Suprapubic skin (tissue), 4 donors: ENCODE results near the gene CRIP2. TPM values are rescaled to one million over a fixed set of nuclear protein-coding genes. Genes with fewer than 3 reads are reported as not detected.
A peak's percentile ranks its signal among the peaks of the same experiment; 100 is the strongest.

Source experiments
- DNase-seq, 2 donors: peaks; one replicate each; pipeline ENCODE4 v3.0.0-alpha.2; 2019; ENCODE audit warnings: low spot score in 2 of 2
- H3K27ac ChIP-seq: fragments of 200-600 bp; sonication (generic); one replicate; pipeline ENCODE4 v1.5.1; 2019
- H3K27me3 ChIP-seq: fragments of 200-600 bp; sonication (generic); one replicate; pipeline ENCODE4 v1.5.1; 2019
- H3K36me3 ChIP-seq: fragments of 200-600 bp; sonication (generic); one replicate; pipeline ENCODE4 v1.5.1; 2019
- H3K4me1 ChIP-seq: fragments of 200-600 bp; sonication (generic); one replicate; pipeline ENCODE4 v1.5.1; 2019
- H3K4me3 ChIP-seq: fragments of 200-600 bp; sonication (generic); one replicate; pipeline ENCODE4 v1.5.1; 2019; ENCODE audit warnings: mild to moderate bottlenecking
- H3K9me3 ChIP-seq: fragments of 200-600 bp; sonication (generic); one replicate; pipeline ENCODE4 v1.5.1; 2019
- EP300 ChIP-seq: sonication (generic); formaldehyde crosslinking; IDR thresholded peaks from one replicate; pipeline ENCODE4 v1.6.1; 2017; ENCODE audit warnings: antibody characterized with exemption
- POLR2A ChIP-seq, 2 donors: fragments of 450-650 bp; IDR thresholded peaks; one replicate each; pipeline ENCODE4 v1.6.1; 2017; ENCODE audit warnings: antibody characterized with exemption in 2 of 2, mild to moderate bottlenecking in 2 of 2, moderate library complexity in 2 of 2
- POLR2AphosphoS5 ChIP-seq, 3 donors: sonication (generic); formaldehyde crosslinking; IDR thresholded peaks; one replicate each; pipeline ENCODE4 v1.6.1; 2017; ENCODE audit warnings: antibody characterized with exemption in 3 of 3
- whole genome bisulfite sequencing: methylation state at CpG from one replicate; pipeline ENCODE4 v1.1.5; 2018; 5-methylcytosine and 5-hydroxymethylcytosine counted together
- total RNA-seq, 4 donors: library from RNA; depleted of rRNA; stranded (reverse); fragments of >200 nt; gene quantifications; one replicate each; pipeline ENCODE4 v1.1.0, GENCODE V29; 2016
- TF ChIP-seq, protein P1 (sequence below), 2 donors: fragments of 200-600 bp in 1 of 2; fragments of 450-650 bp in 1 of 2; sonication (generic) in 1 of 2; IDR thresholded peaks; one replicate each; pipeline ENCODE4 v1.5.1; 2016 to 2019; ENCODE audit warnings: antibody characterized with exemption in 2 of 2, mild to moderate bottlenecking in 1 of 2, moderate library complexity in 1 of 2

Gene CRIP2
- total RNA-seq, 4 donors from 2014 or later, result 70.7 to 140 (median 104) TPM

DNA sequence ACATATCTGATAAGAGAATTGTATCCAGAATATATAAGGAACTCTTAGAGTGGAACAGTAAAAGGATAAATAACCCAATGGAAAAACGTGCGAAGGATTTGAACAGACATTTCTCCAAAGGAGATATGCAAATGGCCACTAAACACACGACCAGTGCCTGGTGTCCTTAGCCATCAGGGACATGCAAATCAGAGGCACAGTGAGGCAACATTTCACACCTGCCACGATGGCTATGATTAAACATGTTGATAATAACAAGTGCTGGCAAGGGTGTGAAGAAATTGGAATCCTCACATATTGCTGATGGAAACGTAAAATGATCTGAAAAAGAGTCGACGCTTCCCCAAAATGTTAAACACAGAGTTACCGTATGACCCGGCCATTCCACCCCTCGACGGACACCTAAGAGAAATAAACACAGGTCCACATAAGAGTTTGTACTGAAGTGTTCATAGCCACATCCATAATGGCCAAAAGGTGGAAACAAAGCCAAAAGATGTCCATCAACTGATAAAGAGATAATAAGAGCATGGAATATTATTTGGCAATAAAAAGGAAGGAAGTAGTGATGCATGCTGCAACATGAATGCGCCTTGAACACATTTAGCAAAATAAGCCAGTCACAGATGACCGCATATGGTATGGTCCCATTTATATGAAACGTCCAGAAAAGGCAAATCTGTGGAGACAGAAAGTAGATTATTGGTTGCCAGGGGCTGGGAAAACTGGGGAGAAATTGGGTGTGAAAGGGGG is 45.5 kb downstream of the CRIP2 start:
- Histone ChIP-seq H3K4me1 (no peaks in the 10 kb centered on the region), H3K36me3 (no peaks in the 10 kb centered on the region), H3K27ac (no peak overlapping the region), H3K4me3 (no peak overlapping the region), H3K9me3 (no peaks in the 10 kb centered on the region), H3K27me3 (peaks cover 6% of the 10 kb centered on the region)
- DNase-seq, result peak in 1 of 2 donors; percentile 11
- TF ChIP-seq POLR2AphosphoS5 (IDR thresholded peaks at IDR 0.05), result no peak
- TF ChIP-seq, protein P1, sequence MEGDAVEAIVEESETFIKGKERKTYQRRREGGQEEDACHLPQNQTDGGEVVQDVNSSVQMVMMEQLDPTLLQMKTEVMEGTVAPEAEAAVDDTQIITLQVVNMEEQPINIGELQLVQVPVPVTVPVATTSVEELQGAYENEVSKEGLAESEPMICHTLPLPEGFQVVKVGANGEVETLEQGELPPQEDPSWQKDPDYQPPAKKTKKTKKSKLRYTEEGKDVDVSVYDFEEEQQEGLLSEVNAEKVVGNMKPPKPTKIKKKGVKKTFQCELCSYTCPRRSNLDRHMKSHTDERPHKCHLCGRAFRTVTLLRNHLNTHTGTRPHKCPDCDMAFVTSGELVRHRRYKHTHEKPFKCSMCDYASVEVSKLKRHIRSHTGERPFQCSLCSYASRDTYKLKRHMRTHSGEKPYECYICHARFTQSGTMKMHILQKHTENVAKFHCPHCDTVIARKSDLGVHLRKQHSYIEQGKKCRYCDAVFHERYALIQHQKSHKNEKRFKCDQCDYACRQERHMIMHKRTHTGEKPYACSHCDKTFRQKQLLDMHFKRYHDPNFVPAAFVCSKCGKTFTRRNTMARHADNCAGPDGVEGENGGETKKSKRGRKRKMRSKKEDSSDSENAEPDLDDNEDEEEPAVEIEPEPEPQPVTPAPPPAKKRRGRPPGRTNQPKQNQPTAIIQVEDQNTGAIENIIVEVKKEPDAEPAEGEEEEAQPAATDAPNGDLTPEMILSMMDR (IDR thresholded peaks at IDR 0.05), result no peak
- 67% methylated on average over 14 of the region's 14 CpGs for WGBS

DNA sequence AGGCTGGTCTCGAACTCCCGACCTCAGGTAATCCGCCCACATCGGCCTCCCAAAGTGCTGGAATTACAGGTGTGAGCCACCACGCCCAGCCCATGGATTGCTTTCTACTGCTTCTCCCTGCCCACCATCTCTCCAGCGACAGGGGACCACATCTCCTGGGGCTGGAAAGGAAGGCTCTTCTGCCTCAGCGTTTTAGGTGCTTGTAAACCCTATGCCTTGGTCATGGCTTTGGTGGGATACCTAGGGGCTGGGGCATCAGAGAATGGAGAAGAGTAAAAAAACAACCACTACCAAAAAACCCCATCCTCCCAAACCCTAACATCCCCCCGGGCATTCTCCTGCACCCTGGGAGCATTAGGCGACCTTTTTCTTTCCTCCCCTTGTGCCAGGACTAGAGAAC is 50.7 kb downstream of the CRIP2 start:
- H3K9me3 ChIP-seq, result no peaks in the 10 kb centered on the region
- H3K4me3 ChIP-seq, result no peak overlapping the region
- peaks cover 19% of the 10 kb centered on the region for H3K27me3 ChIP-seq
- peaks cover 35% of the 10 kb centered on the region for H3K4me1 ChIP-seq
- H3K36me3 ChIP-seq, result no peaks in the 10 kb centered on the region
- peak in 1 of 2 donors; percentile 55 for DNase-seq
- WGBS, result 89% methylated on average over 9 of the region's 9 CpGs
- no peak overlapping the region for H3K27ac ChIP-seq
- no peak for TF ChIP-seq POLR2A (IDR thresholded peaks at IDR 0.05)
- TF ChIP-seq, protein P1 (IDR thresholded peaks at IDR 0.05), result no peak
- TF ChIP-seq POLR2AphosphoS5 (IDR thresholded peaks at IDR 0.05), result no peak
- no peak for TF ChIP-seq EP300

DNA sequence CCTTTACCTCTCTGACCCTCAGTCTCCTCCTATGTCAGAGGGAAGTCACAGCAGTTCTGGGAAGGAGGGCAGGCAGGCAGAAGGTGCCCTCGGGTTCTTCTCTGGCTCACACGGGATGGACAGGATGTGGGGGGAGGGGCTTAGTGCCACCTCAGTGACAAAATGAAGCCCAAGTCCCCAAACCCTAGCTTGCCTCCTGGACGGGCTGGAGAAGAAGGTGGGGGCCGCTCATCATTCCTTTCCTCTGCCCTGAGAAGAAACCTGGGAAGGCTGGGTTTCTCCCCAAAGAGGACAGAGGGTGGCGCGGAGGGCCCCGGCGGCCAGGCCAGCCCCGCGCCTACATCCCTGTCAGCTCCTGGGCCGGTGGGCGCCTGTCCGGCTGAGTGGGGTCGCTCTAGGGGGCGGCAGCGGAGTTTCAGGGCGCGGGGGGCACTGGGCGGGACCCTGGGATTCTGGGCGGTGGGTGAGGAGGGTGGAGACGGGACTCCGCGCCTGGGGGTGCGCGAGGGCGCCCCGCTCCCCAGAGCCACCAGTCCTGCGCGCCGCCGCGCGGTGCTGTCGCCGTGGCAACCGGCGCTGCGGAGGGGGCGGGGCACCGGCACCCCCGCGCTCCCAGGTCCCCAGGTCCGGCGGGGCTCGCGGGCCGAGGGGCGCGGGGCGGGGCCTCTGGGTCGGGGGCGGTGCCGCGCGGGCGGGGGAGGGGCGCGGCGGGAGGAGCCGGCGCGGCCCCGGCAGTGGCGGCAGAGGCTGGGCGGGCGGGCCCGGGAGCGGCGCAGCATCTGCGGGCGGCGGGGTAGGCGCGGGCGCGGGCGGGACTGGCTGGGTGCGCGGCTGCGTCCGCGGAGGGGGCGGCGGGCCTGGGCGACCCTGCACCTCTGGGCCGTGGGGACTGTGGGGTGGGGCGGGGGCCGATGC is 51.5 kb downstream of the CRIP2 start, which contains the start of gene TMEM121:
Gene TMEM121 (plus strand): TSS at position 723 of the 915 bp plus-strand sequence. CDS start 2,252 bp downstream, outside the sequence.
- TF ChIP-seq POLR2A (IDR thresholded peaks at IDR 0.05) (no peak), POLR2AphosphoS5 (IDR thresholded peaks at IDR 0.05) (no peak), EP300 (no peak)
- TF ChIP-seq, protein P1 (IDR thresholded peaks at IDR 0.05), result no peak
- DNase-seq, result peak in 1 of 2 donors; percentile 65
- Histone ChIP-seq H3K27ac (no peak within 1 kb of the TSS), H3K9me3 (no peaks in the 10 kb centered on the region), H3K4me1 (peaks cover 35% of the 10 kb centered on the region), H3K4me3 (peak within 1 kb of the TSS; percentile 70), H3K36me3 (no peaks in the 10 kb centered on the region), H3K27me3 (peaks cover 19% of the 10 kb centered on the region)
- WGBS, result 2% methylated on average over 7 of the region's 88 CpGs

DNA sequence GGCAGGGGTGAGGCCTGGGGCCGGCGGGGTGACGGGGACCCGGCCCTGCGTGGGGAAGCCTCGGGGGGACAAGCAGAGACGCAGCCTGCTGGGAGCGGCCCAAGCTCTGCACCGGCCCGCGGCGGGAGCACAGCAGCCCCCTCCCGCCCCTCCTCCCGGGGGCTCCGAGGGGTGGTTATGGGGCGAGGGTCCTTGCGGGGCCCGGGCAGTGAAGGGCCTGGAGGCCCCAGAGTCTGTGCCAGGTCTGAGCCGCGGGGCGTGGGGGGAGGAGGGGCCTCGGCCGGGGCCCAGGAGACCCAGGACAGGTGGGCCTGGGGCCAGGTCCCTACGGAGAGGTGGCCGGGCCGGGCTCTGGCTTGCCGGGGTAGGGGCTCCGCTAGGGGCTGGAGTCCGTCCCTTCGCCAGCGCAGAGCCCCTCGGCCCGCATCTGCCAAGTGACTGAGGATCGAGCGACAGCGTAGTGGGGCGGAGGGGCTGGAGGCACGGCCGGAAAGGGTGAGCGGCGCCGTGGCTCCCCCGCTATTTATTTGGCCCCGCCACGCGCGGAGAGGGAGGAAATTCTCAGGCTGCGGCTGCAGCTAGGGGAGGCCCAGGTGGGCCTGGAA is 52.3 kb downstream of the CRIP2 start:
- Histone ChIP-seq H3K27ac (no peak overlapping the region), H3K36me3 (no peaks in the 10 kb centered on the region), H3K4me3 (peak overlapping the region; percentile 70), H3K27me3 (peaks cover 18% of the 10 kb centered on the region), H3K9me3 (no peaks in the 10 kb centered on the region), H3K4me1 (peaks cover 35% of the 10 kb centered on the region)
- no peak for TF ChIP-seq EP300
- TF ChIP-seq, protein P1 (IDR thresholded peaks at IDR 0.05), result no peak
- TF ChIP-seq POLR2AphosphoS5 (IDR thresholded peaks at IDR 0.05), result no peak
- no peak for TF ChIP-seq POLR2A (IDR thresholded peaks at IDR 0.05)
- peak in 1 of 2 donors; percentile 74 for DNase-seq
- WGBS, result under 1% methylated on average over 24 of the region's 48 CpGs
